H1 (cell line): ENCODE results near the gene DEPDC4. TPM values are rescaled to one million over a fixed set of nuclear protein-coding genes. Genes with fewer than 3 reads are reported as not detected.

Experiments
- BCL11A ChIP-seq, 2 experiments: IDR thresholded peaks; one replicate each; pipeline ENCODE4 v1.6.1; 2011; ENCODE audit warnings: low read depth in 2 of 2, low read length in 2 of 2, mild to moderate bottlenecking in 2 of 2
- CBX5 ChIP-seq: fragments of 300-800, 300-1000 bp; sonication (generic); IDR thresholded peaks from 2 replicates; pipeline ENCODE4 v1.7.1; 2016; ENCODE audit warnings: antibody characterized with exemption, low read length, low read depth
- CHD1 ChIP-seq: IDR thresholded peaks from 2 replicates; pipeline ENCODE4 v1.6.1; 2012; ENCODE audit warnings: low read depth, low read length, improper control_type of control experiment
- EP300 ChIP-seq, 2 experiments: IDR thresholded peaks; 1 replicate in 1 of 2; 2 replicates in 1 of 2; pipeline ENCODE4 v1.6.1; 2011 to 2012; ENCODE audit warnings: low read depth in 2 of 2, low read length in 2 of 2, mild to moderate bottlenecking in 2 of 2, borderline replicate concordance in 1 of 2, inconsistent platforms in 1 of 2, moderate library complexity in 1 of 2
- PHF8 ChIP-seq: fragments of 200-600 bp; sonication (generic); conservative IDR thresholded peaks from 2 replicates; pipeline ENCODE4 v1.7.1; 2012; ENCODE audit warnings: low read depth, mild to moderate bottlenecking, inconsistent platforms, low read length, moderate library complexity
- POLR2AphosphoS5 ChIP-seq: IDR thresholded peaks from 2 replicates; pipeline ENCODE4 v1.6.1; 2011; ENCODE audit warnings: low read depth, low read length
- RXRA ChIP-seq: IDR thresholded peaks from 2 replicates; pipeline ENCODE4 v1.6.1; 2011; ENCODE audit warnings: low read depth, mild to moderate bottlenecking, low read length, moderate library complexity; ENCODE audit not compliant: insufficient read depth
- SIN3A ChIP-seq, 2 experiments: IDR thresholded peaks in 1 of 2; conservative IDR thresholded peaks in 1 of 2; 2 replicates each; pipeline ENCODE4 v1.6.1; 2011 to 2012; ENCODE audit warnings: low read length in 2 of 2, improper control_type of control experiment in 1 of 2, low read depth in 1 of 2, mild to moderate bottlenecking in 1 of 2
- SIX5 ChIP-seq: IDR thresholded peaks from 2 replicates; pipeline ENCODE4 v1.6.1; 2011; ENCODE audit warnings: mild to moderate bottlenecking, low read depth, low read length
- TEAD4 ChIP-seq: IDR thresholded peaks from 2 replicates; pipeline ENCODE4 v1.6.1; 2012; ENCODE audit warnings: low read depth, low read length, inconsistent platforms, mixed read lengths
- polyA plus RNA-seq, 7 experiments: library from polyadenylated mRNA; depleted of rRNA in 3 of 7; stranded (reverse) in 5 of 7; unstranded in 2 of 7; fragments of >200 nt in 5 of 7; fragments of 200-250 nt in 2 of 7; gene quantifications; 1 replicate in 5 of 7; 2 replicates in 1 of 7; 4 replicates in 1 of 7; pipeline versions ENCODE4 v1.2.1 to v1.2.3, GENCODE V29; 2011 to 2013; ENCODE audit warnings: missing spikeins in 2 of 7, mixed read lengths in 2 of 7
- total RNA-seq: library from RNA; stranded (reverse); fragmentation: NEBNext Ultra II Directional; extraction: Animal tissue kit (Norgen Biotek cat#: 25700); gene quantifications from 2 replicates; pipeline ENCODE4 v1.2.1, GENCODE V29; 2021
- TF ChIP-seq, protein P1 (sequence below), 3 experiments: IDR thresholded peaks; 1 replicate in 2 of 3; 2 replicates in 1 of 3; pipeline versions ENCODE4 v1.5.1 to v1.6.1; 2011; ENCODE audit warnings: low read length in 3 of 3, mild to moderate bottlenecking in 3 of 3, inconsistent platforms in 2 of 3, low read depth in 1 of 3, moderate library complexity in 1 of 3; ENCODE audit not compliant: insufficient read depth in 1 of 3; ENCODE audit errors: control extremely low read depth in 1 of 3

Gene DEPDC4
- total and polyA plus RNA-seq, 2 of the 8 experiments (the other 6 are each of a cell fraction or from before 2014, with no cell fraction given), result 0.80 to 3.8 TPM

GRCh38 chr12:100266835-100267602 is at the start of gene DEPDC4, which contains the start of gene SCYL2 (continued):
- TF ChIP-seq, protein P1, sequence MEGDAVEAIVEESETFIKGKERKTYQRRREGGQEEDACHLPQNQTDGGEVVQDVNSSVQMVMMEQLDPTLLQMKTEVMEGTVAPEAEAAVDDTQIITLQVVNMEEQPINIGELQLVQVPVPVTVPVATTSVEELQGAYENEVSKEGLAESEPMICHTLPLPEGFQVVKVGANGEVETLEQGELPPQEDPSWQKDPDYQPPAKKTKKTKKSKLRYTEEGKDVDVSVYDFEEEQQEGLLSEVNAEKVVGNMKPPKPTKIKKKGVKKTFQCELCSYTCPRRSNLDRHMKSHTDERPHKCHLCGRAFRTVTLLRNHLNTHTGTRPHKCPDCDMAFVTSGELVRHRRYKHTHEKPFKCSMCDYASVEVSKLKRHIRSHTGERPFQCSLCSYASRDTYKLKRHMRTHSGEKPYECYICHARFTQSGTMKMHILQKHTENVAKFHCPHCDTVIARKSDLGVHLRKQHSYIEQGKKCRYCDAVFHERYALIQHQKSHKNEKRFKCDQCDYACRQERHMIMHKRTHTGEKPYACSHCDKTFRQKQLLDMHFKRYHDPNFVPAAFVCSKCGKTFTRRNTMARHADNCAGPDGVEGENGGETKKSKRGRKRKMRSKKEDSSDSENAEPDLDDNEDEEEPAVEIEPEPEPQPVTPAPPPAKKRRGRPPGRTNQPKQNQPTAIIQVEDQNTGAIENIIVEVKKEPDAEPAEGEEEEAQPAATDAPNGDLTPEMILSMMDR (IDR thresholded peaks at IDR 0.05; ENCODE audit: control extremely low read depth in 1 of 3, insufficient read depth in 1 of 3, low read depth in 1 of 3, low read length in 3 of 3), result no peak
- TF ChIP-seq EP300 (IDR thresholded peaks at IDR 0.05; ENCODE audit: borderline replicate concordance in 1 of 2, low read depth in 2 of 2, low read length in 2 of 2) (0 out of 3 replicates have a peak, but pooled peaks of 1 of the 2 experiments have one; percentile 3), RXRA (no peak), SIN3A (conservative IDR thresholded peaks at IDR 0.05 in 1 of 2, IDR thresholded peaks at IDR 0.05 in 1 of 2; ENCODE audit: low read depth in 1 of 2, low read length in 2 of 2) (peak in 1 of 2 experiments; percentile 82; a peak in 2 of 4 replicates), PHF8 (peak; percentile 74), CBX5 (no peak), POLR2AphosphoS5 (no peak), SIX5 (no peak), CHD1 (no peak), BCL11A (IDR thresholded peaks at IDR 0.05; ENCODE audit: low read depth in 2 of 2, low read length in 2 of 2) (no peak), TEAD4 (no peak)
